ENCODE results near the gene HSBP1L1. TPM values are rescaled to one million over a fixed set of nuclear protein-coding genes. Genes with fewer than 3 reads are reported as not detected.

The HSBP1L1 gene
- total RNA-seq, 1 experiment from 2014 or later, result 41.4 TPM

DNA sequence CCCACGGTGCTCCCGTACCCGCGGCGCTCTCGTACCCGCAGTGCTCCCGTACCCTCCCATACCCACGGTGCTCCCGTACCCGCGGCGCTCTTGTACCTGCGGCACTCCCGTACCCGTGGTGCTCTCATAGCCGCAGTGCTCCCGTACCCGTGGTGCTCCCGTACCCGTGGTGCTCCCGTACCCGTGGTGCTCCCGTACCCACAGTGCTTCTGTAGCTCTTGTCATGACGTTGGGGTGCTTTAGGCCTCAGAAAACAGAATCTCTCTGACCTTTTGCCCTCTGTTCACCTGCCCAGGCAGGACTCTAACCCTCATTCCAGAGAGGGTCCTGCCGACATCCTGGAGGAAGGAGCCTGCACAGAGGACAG, 48.3 kb upstream of the HSBP1L1 start:
- RAD21 ChIA-PET (ENCODE audit: low non-redundant PET in 1 of 2, low total read pairs in 2 of 2, uncharacterized antibody in 2 of 2, unreplicated experiment in 2 of 2), result no interaction called here
- 0 out of 2 replicates have a peak, but pooled peaks have one; percentile 14 for ATAC-seq
- Histone ChIP-seq H3K4me3 (replicated peaks in 1 of 2; ENCODE audit: low read depth in 1 of 2, low read length in 2 of 2) (no peak overlapping the region), H3K9me2 (ENCODE audit: insufficient read depth) (no peaks in the 10 kb centered on the region), H3K4me2 (ENCODE audit: low read length) (no peak overlapping the region), H3K27ac (ENCODE audit: low read depth, low read length) (no peak overlapping the region), H3K79me2 (ENCODE audit: insufficient read depth, low read length) (peaks cover 32% of the 10 kb centered on the region; the same call in 1 of the 2 replicates), H3K4me1 (ENCODE audit: control insufficient read depth in 1 of 2, insufficient read depth in 2 of 2, low read length in 2 of 2) (no peaks in the 10 kb centered on the region), H4K20me1 (ENCODE audit: insufficient read depth) (no peaks in the 10 kb centered on the region), H3K9me3 (ENCODE audit: control insufficient read depth in 1 of 2, insufficient read depth in 1 of 2, low read depth in 1 of 2, low read length in 2 of 2) (no peaks in the 10 kb centered on the region), H3K27me3 (ENCODE audit: insufficient read depth, low read length) (no peaks in the 10 kb centered on the region), H3K9ac (ENCODE audit: low read length) (no peak overlapping the region), H2AFZ (ENCODE audit: low read depth, low read length, poor library complexity, severe bottlenecking) (no peak overlapping the region), H3K36me3 (ENCODE audit: control insufficient read depth in 1 of 2, insufficient read depth in 2 of 2, low read length in 2 of 2) (peaks cover 0 to 13% of the 10 kb centered on the region in 2 experiments; a peak in 1 of 4 replicates)
- BruUV-seq (replicated peaks), result no TSS peak
- POLR2A ChIA-PET, result no interaction called here
- no peak for DNase-seq (ENCODE audit: low read depth, low spot score)
- intact Hi-C loops (cut with micrococcal nuclease), result no loop called here
- TF ChIP-seq, protein P1, sequence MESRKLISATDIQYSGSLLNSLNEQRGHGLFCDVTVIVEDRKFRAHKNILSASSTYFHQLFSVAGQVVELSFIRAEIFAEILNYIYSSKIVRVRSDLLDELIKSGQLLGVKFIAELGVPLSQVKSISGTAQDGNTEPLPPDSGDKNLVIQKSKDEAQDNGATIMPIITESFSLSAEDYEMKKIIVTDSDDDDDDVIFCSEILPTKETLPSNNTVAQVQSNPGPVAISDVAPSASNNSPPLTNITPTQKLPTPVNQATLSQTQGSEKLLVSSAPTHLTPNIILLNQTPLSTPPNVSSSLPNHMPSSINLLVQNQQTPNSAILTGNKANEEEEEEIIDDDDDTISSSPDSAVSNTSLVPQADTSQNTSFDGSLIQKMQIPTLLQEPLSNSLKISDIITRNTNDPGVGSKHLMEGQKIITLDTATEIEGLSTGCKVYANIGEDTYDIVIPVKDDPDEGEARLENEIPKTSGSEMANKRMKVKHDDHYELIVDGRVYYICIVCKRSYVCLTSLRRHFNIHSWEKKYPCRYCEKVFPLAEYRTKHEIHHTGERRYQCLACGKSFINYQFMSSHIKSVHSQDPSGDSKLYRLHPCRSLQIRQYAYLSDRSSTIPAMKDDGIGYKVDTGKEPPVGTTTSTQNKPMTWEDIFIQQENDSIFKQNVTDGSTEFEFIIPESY (IDR thresholded peaks at IDR 0.05; ENCODE audit: extremely low read depth, insufficient replicate concordance, low read length), result no peak
- TF ChIP-seq SRF (IDR thresholded peaks at IDR 0.05; ENCODE audit: low read depth) (no peak), YY1 (IDR thresholded peaks at IDR 0.05; ENCODE audit: extremely low read depth, insufficient replicate concordance, low read depth, low read length) (no peak), CBX3 (IDR thresholded peaks at IDR 0.05; ENCODE audit: low read depth) (no peak), SIN3A (IDR thresholded peaks at IDR 0.05; ENCODE audit: low read depth) (no peak), ELF1 (IDR thresholded peaks at IDR 0.05; ENCODE audit: borderline replicate concordance, low read depth) (no peak), CEBPB (IDR thresholded peaks at IDR 0.05; ENCODE audit: low read depth) (no peak), RAD21 (IDR thresholded peaks at IDR 0.05; ENCODE audit: low read depth) (no peak), POLR2A (IDR thresholded peaks at IDR 0.05; ENCODE audit: borderline replicate concordance, extremely low read depth, insufficient read depth, insufficient read length) (no peak)
- TF ChIP-seq, protein P2, sequence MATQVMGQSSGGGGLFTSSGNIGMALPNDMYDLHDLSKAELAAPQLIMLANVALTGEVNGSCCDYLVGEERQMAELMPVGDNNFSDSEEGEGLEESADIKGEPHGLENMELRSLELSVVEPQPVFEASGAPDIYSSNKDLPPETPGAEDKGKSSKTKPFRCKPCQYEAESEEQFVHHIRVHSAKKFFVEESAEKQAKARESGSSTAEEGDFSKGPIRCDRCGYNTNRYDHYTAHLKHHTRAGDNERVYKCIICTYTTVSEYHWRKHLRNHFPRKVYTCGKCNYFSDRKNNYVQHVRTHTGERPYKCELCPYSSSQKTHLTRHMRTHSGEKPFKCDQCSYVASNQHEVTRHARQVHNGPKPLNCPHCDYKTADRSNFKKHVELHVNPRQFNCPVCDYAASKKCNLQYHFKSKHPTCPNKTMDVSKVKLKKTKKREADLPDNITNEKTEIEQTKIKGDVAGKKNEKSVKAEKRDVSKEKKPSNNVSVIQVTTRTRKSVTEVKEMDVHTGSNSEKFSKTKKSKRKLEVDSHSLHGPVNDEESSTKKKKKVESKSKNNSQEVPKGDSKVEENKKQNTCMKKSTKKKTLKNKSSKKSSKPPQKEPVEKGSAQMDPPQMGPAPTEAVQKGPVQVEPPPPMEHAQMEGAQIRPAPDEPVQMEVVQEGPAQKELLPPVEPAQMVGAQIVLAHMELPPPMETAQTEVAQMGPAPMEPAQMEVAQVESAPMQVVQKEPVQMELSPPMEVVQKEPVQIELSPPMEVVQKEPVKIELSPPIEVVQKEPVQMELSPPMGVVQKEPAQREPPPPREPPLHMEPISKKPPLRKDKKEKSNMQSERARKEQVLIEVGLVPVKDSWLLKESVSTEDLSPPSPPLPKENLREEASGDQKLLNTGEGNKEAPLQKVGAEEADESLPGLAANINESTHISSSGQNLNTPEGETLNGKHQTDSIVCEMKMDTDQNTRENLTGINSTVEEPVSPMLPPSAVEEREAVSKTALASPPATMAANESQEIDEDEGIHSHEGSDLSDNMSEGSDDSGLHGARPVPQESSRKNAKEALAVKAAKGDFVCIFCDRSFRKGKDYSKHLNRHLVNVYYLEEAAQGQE (IDR thresholded peaks at IDR 0.05; ENCODE audit: low read depth), result no peak
- CTCF ChIA-PET, result no interaction called here
